SK-N-SH (cell line): ENCODE results near the gene STPG2. TPM values are rescaled to one million over a fixed set of nuclear protein-coding genes. Genes with fewer than 3 reads are reported as not detected.

Experiments used
- CTCF ChIA-PET: fragments of 300-600, 350-600 bp; formaldehyde crosslinking; extraction: SDS; loops from one replicate; lab custom pipeline; 2021; lab: Yijun Ruan, JAX
- POLR2A ChIA-PET: fragments of 350-600 bp; sonication (Branson Sonifier 250); formaldehyde crosslinking; extraction: SDS; loops from one replicate; lab custom pipeline; 2020; ENCODE audit warnings: antibody characterized with exemption, inconsistent platforms; lab: Yijun Ruan, JAX
- DNase-seq: peaks from one replicate; pipeline ENCODE4 v3.0.0; 2012
- H2AFZ ChIP-seq: fragments of 200-600 bp; sonication (generic); 2 replicates; pipeline ENCODE4 v1.8.1; 2016; ENCODE audit warnings: antibody characterized with exemption, mild to moderate bottlenecking, low read depth
- H3F3A ChIP-seq: fragments of 200-600 bp; sonication (generic); replicated peaks from 2 replicates; pipeline ENCODE3; 2016; ENCODE audit warnings: antibody characterized with exemption, mild to moderate bottlenecking; ENCODE audit not compliant: insufficient read depth
- H3K27ac ChIP-seq, 2 experiments: fragments of 200-500 bp in 1 of 2; fragments of 200-600 bp in 1 of 2; sonication (Bioruptor generic) in 1 of 2; sonication (generic), shearing (Covaris generic) in 1 of 2; 2 replicates each; pipeline versions ENCODE4 v1.5.1 to v1.6.1; 2014 to 2016; ENCODE audit warnings: low read depth in 2 of 2, inconsistent platforms in 1 of 2, low read length in 1 of 2, mild to moderate bottlenecking in 1 of 2, mixed read lengths in 1 of 2
- H3K27me3 ChIP-seq: fragments of 200-600 bp; sonication (generic), shearing (Covaris generic); 2 replicates; pipeline ENCODE4 v1.6.1; 2016; ENCODE audit warnings: mixed run types; ENCODE audit not compliant: insufficient read depth
- H3K36me3 ChIP-seq, 2 experiments: fragments of 200-500 bp in 1 of 2; fragments of 200-600 bp in 1 of 2; sonication (Bioruptor generic) in 1 of 2; sonication (generic) in 1 of 2; replicated peaks in 1 of 2; 2 replicates each; pipeline versions ENCODE3 to v1.5.1; 2014 to 2016; ENCODE audit warnings: low read length in 1 of 2, mild to moderate bottlenecking in 1 of 2; ENCODE audit not compliant: insufficient read depth in 2 of 2, control insufficient read depth in 1 of 2
- H3K4me1 ChIP-seq, 2 experiments: fragments of 200-500 bp in 1 of 2; fragments of 200-600 bp in 1 of 2; sonication (Bioruptor generic) in 1 of 2; sonication (generic), shearing (Covaris generic) in 1 of 2; 2 replicates each; pipeline versions ENCODE4 v1.5.1 to v1.6.1; 2014 to 2016; ENCODE audit warnings: low read depth in 1 of 2, low read length in 1 of 2, mixed run types in 1 of 2; ENCODE audit not compliant: insufficient read depth in 2 of 2, control insufficient read depth in 1 of 2
- H3K4me2 ChIP-seq: fragments of 200-600 bp; sonication (generic), shearing (Covaris generic); 2 replicates; pipeline ENCODE4 v1.6.1; 2017; ENCODE audit warnings: mixed run types
- H3K4me3 ChIP-seq, 2 experiments: fragments of 200-500 bp in 1 of 2; fragments of 200-600 bp in 1 of 2; sonication (Bioruptor generic) in 1 of 2; sonication (generic), shearing (Covaris generic) in 1 of 2; 2 replicates each; pipeline versions ENCODE4 v1.5.1 to v1.8.1; 2014 to 2016; ENCODE audit warnings: low read depth in 2 of 2, inconsistent platforms in 1 of 2, low read length in 1 of 2, mild to moderate bottlenecking in 1 of 2, mixed read lengths in 1 of 2, moderate library complexity in 1 of 2
- H3K79me2 ChIP-seq: fragments of 200-600 bp; sonication (generic); 2 replicates; pipeline ENCODE4 v1.8.1; 2017; ENCODE audit warnings: mild to moderate bottlenecking; ENCODE audit not compliant: insufficient read depth
- H3K9ac ChIP-seq: fragments of 200-600 bp; sonication (generic); 2 replicates; pipeline ENCODE4 v1.6.1; 2017; ENCODE audit warnings: mixed run types
- H3K9me2 ChIP-seq: fragments of 200-600 bp; sonication (generic); 2 replicates; pipeline ENCODE4 v1.6.1; 2017; ENCODE audit warnings: mixed run types
- H3K9me3 ChIP-seq: fragments of 200-600 bp; sonication (generic); 2 replicates; pipeline ENCODE4 v1.6.1; 2017; ENCODE audit warnings: mixed run types, mild to moderate bottlenecking, moderate library complexity
- H4K20me1 ChIP-seq: fragments of 200-600 bp; sonication (generic); 2 replicates; pipeline ENCODE4 v1.6.1; 2017; ENCODE audit warnings: mild to moderate bottlenecking, mixed run types; ENCODE audit not compliant: insufficient read depth
- CHD2 ChIP-seq: fragments of 150-350 bp; IDR thresholded peaks from 2 replicates; pipeline ENCODE4 v1.6.1; 2018; ENCODE audit warnings: low read length; ENCODE audit not compliant: partially characterized antibody
- CTCF ChIP-seq: fragments of 200-600 bp; sonication (generic); IDR thresholded peaks from 2 replicates; pipeline ENCODE4 v1.6.1; 2017; ENCODE audit warnings: antibody characterized with exemption, mild to moderate bottlenecking, moderate library complexity
- EP300 ChIP-seq, 2 experiments: IDR thresholded peaks; 2 replicates each; pipeline versions ENCODE4 v1.4.0 to v1.6.1; 2012; ENCODE audit warnings: borderline replicate concordance in 1 of 2, low read depth in 1 of 2, low read length in 1 of 2
- EZH2phosphoT487 ChIP-seq: fragments of 200-600 bp; sonication (generic); IDR thresholded peaks from 2 replicates; pipeline ENCODE4 v1.6.1; 2017; ENCODE audit warnings: low read depth, mixed run types, mild to moderate bottlenecking, antibody characterized with exemption, moderate library complexity, borderline replicate concordance
- FOXM1 ChIP-seq: IDR thresholded peaks from 2 replicates; pipeline ENCODE4 v1.4.0; 2012; ENCODE audit warnings: low read depth, mild to moderate bottlenecking
- GATA2 ChIP-seq: sonication (generic); formaldehyde crosslinking; IDR thresholded peaks from 2 replicates; pipeline ENCODE4 v1.5.0; 2020; ENCODE audit warnings: mild to moderate bottlenecking, missing genetic modification reagents
- NFIC ChIP-seq: IDR thresholded peaks from 2 replicates; pipeline ENCODE4 v1.4.0; 2012; ENCODE audit warnings: borderline replicate concordance
- NRF1 ChIP-seq: IDR thresholded peaks from 2 replicates; pipeline ENCODE4 v1.6.1; 2012; ENCODE audit warnings: low read depth, mild to moderate bottlenecking, low read length
- PBX3 ChIP-seq: IDR thresholded peaks from 2 replicates; pipeline ENCODE4; 2012
- RCOR1 ChIP-seq: fragments of 150-350 bp; IDR thresholded peaks from 2 replicates; pipeline ENCODE4 v1.6.1; 2017; ENCODE audit warnings: antibody characterized with exemption, low read length
- RFX5 ChIP-seq: IDR thresholded peaks from 2 replicates; pipeline ENCODE4 v1.6.1; 2012; ENCODE audit warnings: mild to moderate bottlenecking, improper control_type of control experiment, low read length
- RXRA ChIP-seq: IDR thresholded peaks from 2 replicates; pipeline ENCODE4 v1.4.0; 2012; ENCODE audit warnings: low read depth, mild to moderate bottlenecking, borderline replicate concordance
- TEAD4 ChIP-seq: IDR thresholded peaks from 2 replicates; pipeline ENCODE4 v1.4.0; 2012; ENCODE audit warnings: mild to moderate bottlenecking, borderline replicate concordance; ENCODE audit not compliant: insufficient read depth
- YY1 ChIP-seq: IDR thresholded peaks from 2 replicates; pipeline ENCODE4 v1.4.0; 2012; ENCODE audit warnings: low read depth, mild to moderate bottlenecking
- WGBS: methylation state at CpG from one replicate; pipeline ENCODE4 v1.1.6; 2017; ENCODE audit warnings: low lambda C conversion rate; 5-methylcytosine and 5-hydroxymethylcytosine counted together
- polyA plus RNA-seq, 3 experiments: library from polyadenylated mRNA; depleted of rRNA; stranded (reverse); fragments of >200 nt; gene quantifications; 2 replicates each; pipeline ENCODE4 v1.2.3, GENCODE V29; 2012

Gene STPG2
- polyA plus RNA-seq, 1 of the 3 experiments (the other 2 are of a cell fraction) = not detected

- TF ChIP-seq FOXM1 = no peak
- TF ChIP-seq PBX3 = no peak
- TF ChIP-seq TEAD4 = no peak
- no peak for TF ChIP-seq NRF1
- TF ChIP-seq EZH2phosphoT487 = no peak
- no peak for TF ChIP-seq RCOR1
- no peak for TF ChIP-seq CHD2
- TF ChIP-seq EP300 (IDR thresholded peaks at IDR 0.05; ENCODE audit: borderline replicate concordance in 1 of 2, low read depth in 1 of 2, low read length in 1 of 2) = peak in 1 of 2 experiments; percentile 30; a peak in 1 of 4 replicates
- TF ChIP-seq GATA2 (CRISPR knock-in tag) = peak; percentile 72
- no peak for TF ChIP-seq RFX5
- TF ChIP-seq RXRA = no peak
- Histone ChIP-seq H3K4me2 (no peak overlapping the region), H3K9me3 (no peaks in the 10 kb centered on the region), H3K9me2 (no peaks in the 10 kb centered on the region), H4K20me1 (no peaks in the 10 kb centered on the region), H3K4me1 (no peaks in the 10 kb centered on the region; a peak in 1 of 4 replicates), H3K79me2 (no peaks in the 10 kb centered on the region), H3K9ac (no peak overlapping the region), H3K27ac (no peak overlapping the region), H3K36me3 (no peaks in the 10 kb centered on the region), H3F3A (no peaks in the 10 kb centered on the region), H3K27me3 (no peaks in the 10 kb centered on the region), H3K4me3 (no peak overlapping the region), H2AFZ (no peak overlapping the region)
- 6% methylated on average over 1 of the region's 1 CpG for WGBS
- ChIA-PET CTCF (interaction anchor here (0.6 to 1.3 kb wide), 3 partner anchors 44 to 1474 kb away, joined by 3 to 4 read pairs (median 3); no protein-coding TSS in a partner anchor), POLR2A (no interaction called here)
- DNase-seq = no peak
Measured at GRCh38 chr4:98030059-98030458, 113.2 kb downstream of the STPG2 start.

GRCh38 chr4:98027827-98028226 is 115.4 kb downstream of the STPG2 start:
- H2AFZ ChIP-seq = no peak overlapping the region
- WGBS = 18% methylated on average over 2 of the region's 2 CpGs
- H3K79me2 ChIP-seq = no peaks in the 10 kb centered on the region
- H3K36me3 ChIP-seq = no peaks in the 10 kb centered on the region
- CTCF ChIA-PET = interaction anchor here (1.0 to 1.2 kb wide), 2 partner anchors 16 to 306 kb away, joined by 3 read pairs; no protein-coding TSS in a partner anchor
- no peaks in the 10 kb centered on the region for H3F3A ChIP-seq
- H3K27ac ChIP-seq = no peak overlapping the region
- H3K9me2 ChIP-seq = no peaks in the 10 kb centered on the region
- POLR2A ChIA-PET = no interaction called here
- H3K4me2 ChIP-seq = no peak overlapping the region
- no peaks in the 10 kb centered on the region for H3K9me3 ChIP-seq
- no peak overlapping the region for H3K9ac ChIP-seq
- H3K4me3 ChIP-seq = no peak overlapping the region
- no peaks in the 10 kb centered on the region for H4K20me1 ChIP-seq
- no peak for DNase-seq
- H3K27me3 ChIP-seq = no peaks in the 10 kb centered on the region
- no peaks in the 10 kb centered on the region; a peak in 1 of 4 replicates for H3K4me1 ChIP-seq
- TF ChIP-seq CTCF = peak; percentile 31
- TF ChIP-seq NFIC = no peak
- TF ChIP-seq YY1 = no peak
- TF ChIP-seq, all 33 proteins: peak for 1
